ENCODE measurements around the gene TC2N.

GRCh38 chr14:91754185-91754584, 113.2 kb downstream of the TC2N start:
- TF ChIP-seq MAFK (IDR thresholded peaks at IDR 0.05; ENCODE audit: low read length) (no peak), BMI1 (IDR thresholded peaks at IDR 0.05; ENCODE audit: low read length) (no peak), MIER1 (IDR thresholded peaks at IDR 0.05; ENCODE audit: low read depth) (no peak), ZFP1 (CRISPR knock-in tag; IDR thresholded peaks at IDR 0.05) (no peak), RB1 (IDR thresholded peaks at IDR 0.05; ENCODE audit: low read depth) (no peak), DPF2 (IDR thresholded peaks at IDR 0.05) (no peak)
- TF ChIP-seq, protein P1, sequence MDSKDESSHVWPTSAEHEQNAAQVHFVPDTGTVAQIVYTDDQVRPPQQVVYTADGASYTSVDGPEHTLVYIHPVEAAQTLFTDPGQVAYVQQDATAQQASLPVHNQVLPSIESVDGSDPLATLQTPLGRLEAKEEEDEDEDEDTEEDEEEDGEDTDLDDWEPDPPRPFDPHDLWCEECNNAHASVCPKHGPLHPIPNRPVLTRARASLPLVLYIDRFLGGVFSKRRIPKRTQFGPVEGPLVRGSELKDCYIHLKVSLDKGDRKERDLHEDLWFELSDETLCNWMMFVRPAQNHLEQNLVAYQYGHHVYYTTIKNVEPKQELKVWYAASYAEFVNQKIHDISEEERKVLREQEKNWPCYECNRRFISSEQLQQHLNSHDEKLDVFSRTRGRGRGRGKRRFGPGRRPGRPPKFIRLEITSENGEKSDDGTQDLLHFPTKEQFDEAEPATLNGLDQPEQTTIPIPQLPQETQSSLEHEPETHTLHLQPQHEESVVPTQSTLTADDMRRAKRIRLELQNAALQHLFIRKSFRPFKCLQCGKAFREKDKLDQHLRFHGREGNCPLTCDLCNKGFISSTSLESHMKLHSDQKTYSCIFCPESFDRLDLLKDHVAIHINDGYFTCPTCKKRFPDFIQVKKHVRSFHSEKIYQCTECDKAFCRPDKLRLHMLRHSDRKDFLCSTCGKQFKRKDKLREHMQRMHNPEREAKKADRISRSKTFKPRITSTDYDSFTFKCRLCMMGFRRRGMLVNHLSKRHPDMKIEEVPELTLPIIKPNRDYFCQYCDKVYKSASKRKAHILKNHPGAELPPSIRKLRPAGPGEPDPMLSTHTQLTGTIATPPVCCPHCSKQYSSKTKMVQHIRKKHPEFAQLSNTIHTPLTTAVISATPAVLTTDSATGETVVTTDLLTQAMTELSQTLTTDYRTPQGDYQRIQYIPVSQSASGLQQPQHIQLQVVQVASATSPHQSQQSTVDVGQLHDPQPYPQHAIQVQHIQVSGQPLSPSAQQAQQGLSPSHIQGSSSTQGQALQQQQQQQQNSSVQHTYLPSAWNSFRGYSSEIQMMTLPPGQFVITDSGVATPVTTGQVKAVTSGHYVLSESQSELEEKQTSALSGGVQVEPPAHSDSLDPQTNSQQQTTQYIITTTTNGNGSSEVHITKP (IDR thresholded peaks at IDR 0.05; ENCODE audit: partially characterized antibody): no peak
- TF ChIP-seq, protein P2, sequence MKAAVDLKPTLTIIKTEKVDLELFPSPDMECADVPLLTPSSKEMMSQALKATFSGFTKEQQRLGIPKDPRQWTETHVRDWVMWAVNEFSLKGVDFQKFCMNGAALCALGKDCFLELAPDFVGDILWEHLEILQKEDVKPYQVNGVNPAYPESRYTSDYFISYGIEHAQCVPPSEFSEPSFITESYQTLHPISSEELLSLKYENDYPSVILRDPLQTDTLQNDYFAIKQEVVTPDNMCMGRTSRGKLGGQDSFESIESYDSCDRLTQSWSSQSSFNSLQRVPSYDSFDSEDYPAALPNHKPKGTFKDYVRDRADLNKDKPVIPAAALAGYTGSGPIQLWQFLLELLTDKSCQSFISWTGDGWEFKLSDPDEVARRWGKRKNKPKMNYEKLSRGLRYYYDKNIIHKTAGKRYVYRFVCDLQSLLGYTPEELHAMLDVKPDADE (conservative IDR thresholded peaks at IDR 0.05; ENCODE audit: control insufficient read depth, low read depth, low read length): no peak
